Neural cell (in vitro differentiated cells): Measurements from ENCODE around the gene PBX1. TPM values are rescaled to one million over a fixed set of nuclear protein-coding genes. Genes with fewer than 3 reads are reported as not detected.

Source experiments
- H2AFZ ChIP-seq: fragments of 200-600, 300-800 bp; sonication (generic), shearing (Covaris generic); 2 replicates; pipeline ENCODE4 v1.6.0; 2014; ENCODE audit warnings: low read depth, mild to moderate bottlenecking, antibody characterized with exemption, low read length, moderate library complexity
- H3F3A ChIP-seq: fragments of 200-600 bp; shearing (Covaris generic); 2 replicates; pipeline ENCODE4 v1.6.1; 2016; ENCODE audit warnings: mild to moderate bottlenecking, moderate library complexity, mixed read lengths, antibody characterized with exemption, low read length; ENCODE audit not compliant: insufficient read depth, poor library complexity, severe bottlenecking
- H3K27ac ChIP-seq: fragments of 200-600, 300-800 bp; sonication (generic), shearing (Covaris generic); 2 replicates; pipeline ENCODE4 v1.5.1; 2014; ENCODE audit warnings: mild to moderate bottlenecking, low read length, moderate library complexity
- H3K27me3 ChIP-seq: fragments of 300-800, 200-600 bp; sonication (generic), shearing (Covaris generic); 2 replicates; pipeline ENCODE4 v1.6.0; 2014; ENCODE audit warnings: mild to moderate bottlenecking, low read depth, low read length, moderate library complexity; ENCODE audit not compliant: insufficient read depth
- H3K36me3 ChIP-seq: fragments of 300-800, 200-600 bp; sonication (generic), shearing (Covaris generic); 2 replicates; pipeline ENCODE4 v1.5.1; 2014; ENCODE audit warnings: mild to moderate bottlenecking, antibody characterized with exemption, low read length, moderate library complexity; ENCODE audit not compliant: insufficient read depth
- H3K4me2 ChIP-seq: fragments of 300-800, 200-600 bp; sonication (generic), shearing (Covaris generic); 2 replicates; pipeline ENCODE4 v1.6.0; 2014; ENCODE audit warnings: mild to moderate bottlenecking, low read length
- H3K4me3 ChIP-seq: fragments of 300-800, 200-600 bp; sonication (generic), shearing (Covaris generic); 2 replicates; pipeline ENCODE4 v1.5.1; 2014; ENCODE audit warnings: mild to moderate bottlenecking, low read length, moderate library complexity
- H3K79me2 ChIP-seq: fragments of 200-600 bp; shearing (Covaris generic); replicated peaks from 2 replicates; pipeline ENCODE4 v1.6.0; 2014; ENCODE audit warnings: mild to moderate bottlenecking, low read length, moderate library complexity; ENCODE audit not compliant: insufficient read depth
- H3K9ac ChIP-seq: fragments of 300-800, 200-600 bp; sonication (generic), shearing (Covaris generic); 2 replicates; pipeline ENCODE4 v1.6.1; 2016; ENCODE audit warnings: mild to moderate bottlenecking, low read length, mixed read lengths
- H3K9me2 ChIP-seq: fragments of 200-600 bp; shearing (Covaris generic); 2 replicates; pipeline ENCODE4 v1.6.1; 2016; ENCODE audit warnings: mild to moderate bottlenecking, low read length, mixed read lengths; ENCODE audit not compliant: insufficient read depth
- H3K9me3 ChIP-seq: fragments of 200-600, 300-800 bp; sonication (generic), shearing (Covaris generic); 2 replicates; pipeline ENCODE4 v1.6.1; 2016; ENCODE audit warnings: mild to moderate bottlenecking, mixed run types, low read length, moderate library complexity, mixed read lengths
- H4K20me1 ChIP-seq: fragments of 200-600 bp; shearing (Covaris generic); 2 replicates; pipeline ENCODE4 v1.6.1; 2016; ENCODE audit warnings: mild to moderate bottlenecking, mixed run types; ENCODE audit not compliant: insufficient read depth
- EP300 ChIP-seq: fragments of 450-650 bp; conservative IDR thresholded peaks from 2 replicates; pipeline ENCODE4 v1.6.1; 2014; ENCODE audit warnings: antibody characterized with exemption, mild to moderate bottlenecking, moderate library complexity; ENCODE audit not compliant: poor library complexity, severe bottlenecking
- EZH2 ChIP-seq: fragments of 200-600, 300-800 bp; shearing (Covaris generic), sonication (generic); IDR thresholded peaks from 2 replicates; pipeline ENCODE4 v1.6.1; 2014; ENCODE audit warnings: antibody characterized with exemption, low read length, borderline replicate concordance, mild to moderate bottlenecking; ENCODE audit not compliant: insufficient read depth, poor library complexity, severe bottlenecking
- MXI1 ChIP-seq: fragments of 450-650 bp; conservative IDR thresholded peaks from 2 replicates; pipeline ENCODE4 v1.6.1; 2014; ENCODE audit warnings: antibody characterized with exemption, mild to moderate bottlenecking; ENCODE audit not compliant: poor library complexity, severe bottlenecking
- POLR2AphosphoS5 ChIP-seq: IDR thresholded peaks from 2 replicates; pipeline ENCODE4 v1.6.1; 2012
- RAD21 ChIP-seq: fragments of 450-650 bp; conservative IDR thresholded peaks from 2 replicates; pipeline ENCODE4 v1.6.1; 2014; ENCODE audit warnings: antibody characterized with exemption, mild to moderate bottlenecking, moderate library complexity
- SMC3 ChIP-seq: fragments of 450-650 bp; conservative IDR thresholded peaks from 2 replicates; pipeline ENCODE4 v1.6.1; 2014; ENCODE audit warnings: antibody characterized with exemption, mild to moderate bottlenecking, moderate library complexity; ENCODE audit not compliant: poor library complexity
- TAF1 ChIP-seq: IDR thresholded peaks from 2 replicates; pipeline ENCODE4 v1.6.1; 2012; ENCODE audit warnings: low read depth
- polyA plus RNA-seq: library from polyadenylated mRNA; depleted of rRNA; stranded (reverse); fragments of >200 nt; gene quantifications from 2 replicates; pipeline ENCODE4 v1.2.3, GENCODE V29; 2014
- TF ChIP-seq, protein P1 (sequence below): fragments of 450-650 bp; IDR thresholded peaks from 2 replicates; pipeline ENCODE4 v1.5.1; 2014; ENCODE audit warnings: antibody characterized with exemption, mild to moderate bottlenecking, moderate library complexity; ENCODE audit not compliant: poor library complexity, severe bottlenecking
- TF ChIP-seq, protein P2 (sequence below): IDR thresholded peaks from 2 replicates; pipeline ENCODE4 v1.6.1; 2012; ENCODE audit warnings: borderline replicate concordance

The PBX1 gene
- polyA plus RNA-seq, 1 donor from 2014 or later, result 42.4 TPM

DNA sequence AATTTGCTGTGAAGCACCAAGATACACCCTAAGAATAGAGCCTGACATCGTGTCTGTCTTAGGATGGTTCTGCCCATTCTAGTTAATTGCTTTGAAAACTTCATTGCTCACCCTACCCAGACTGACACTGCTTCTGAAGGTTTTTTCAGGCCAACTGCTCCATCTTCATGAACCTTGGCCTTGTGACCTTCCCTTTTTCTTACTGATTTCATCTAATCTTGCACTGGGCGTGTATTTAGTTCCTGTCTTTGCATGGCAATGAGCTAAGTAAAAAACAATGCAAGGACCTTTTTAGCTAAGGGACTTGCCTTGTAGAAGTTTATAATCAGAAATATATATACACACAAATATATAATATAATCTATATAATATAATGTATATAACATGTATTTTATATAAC lies 108.0 kb downstream of the PBX1 start:
- Histone ChIP-seq H3K79me2 (peaks cover 87% of the 10 kb centered on the region), H4K20me1 (no peaks in the 10 kb centered on the region)
- TF ChIP-seq TAF1 (no peak), EP300 (no peak), EZH2 (no peak), RAD21 (no peak), MXI1 (no peak), SMC3 (no peak), POLR2AphosphoS5 (no peak)
- TF ChIP-seq, protein P1, sequence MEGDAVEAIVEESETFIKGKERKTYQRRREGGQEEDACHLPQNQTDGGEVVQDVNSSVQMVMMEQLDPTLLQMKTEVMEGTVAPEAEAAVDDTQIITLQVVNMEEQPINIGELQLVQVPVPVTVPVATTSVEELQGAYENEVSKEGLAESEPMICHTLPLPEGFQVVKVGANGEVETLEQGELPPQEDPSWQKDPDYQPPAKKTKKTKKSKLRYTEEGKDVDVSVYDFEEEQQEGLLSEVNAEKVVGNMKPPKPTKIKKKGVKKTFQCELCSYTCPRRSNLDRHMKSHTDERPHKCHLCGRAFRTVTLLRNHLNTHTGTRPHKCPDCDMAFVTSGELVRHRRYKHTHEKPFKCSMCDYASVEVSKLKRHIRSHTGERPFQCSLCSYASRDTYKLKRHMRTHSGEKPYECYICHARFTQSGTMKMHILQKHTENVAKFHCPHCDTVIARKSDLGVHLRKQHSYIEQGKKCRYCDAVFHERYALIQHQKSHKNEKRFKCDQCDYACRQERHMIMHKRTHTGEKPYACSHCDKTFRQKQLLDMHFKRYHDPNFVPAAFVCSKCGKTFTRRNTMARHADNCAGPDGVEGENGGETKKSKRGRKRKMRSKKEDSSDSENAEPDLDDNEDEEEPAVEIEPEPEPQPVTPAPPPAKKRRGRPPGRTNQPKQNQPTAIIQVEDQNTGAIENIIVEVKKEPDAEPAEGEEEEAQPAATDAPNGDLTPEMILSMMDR, result no peak
- TF ChIP-seq, protein P2, sequence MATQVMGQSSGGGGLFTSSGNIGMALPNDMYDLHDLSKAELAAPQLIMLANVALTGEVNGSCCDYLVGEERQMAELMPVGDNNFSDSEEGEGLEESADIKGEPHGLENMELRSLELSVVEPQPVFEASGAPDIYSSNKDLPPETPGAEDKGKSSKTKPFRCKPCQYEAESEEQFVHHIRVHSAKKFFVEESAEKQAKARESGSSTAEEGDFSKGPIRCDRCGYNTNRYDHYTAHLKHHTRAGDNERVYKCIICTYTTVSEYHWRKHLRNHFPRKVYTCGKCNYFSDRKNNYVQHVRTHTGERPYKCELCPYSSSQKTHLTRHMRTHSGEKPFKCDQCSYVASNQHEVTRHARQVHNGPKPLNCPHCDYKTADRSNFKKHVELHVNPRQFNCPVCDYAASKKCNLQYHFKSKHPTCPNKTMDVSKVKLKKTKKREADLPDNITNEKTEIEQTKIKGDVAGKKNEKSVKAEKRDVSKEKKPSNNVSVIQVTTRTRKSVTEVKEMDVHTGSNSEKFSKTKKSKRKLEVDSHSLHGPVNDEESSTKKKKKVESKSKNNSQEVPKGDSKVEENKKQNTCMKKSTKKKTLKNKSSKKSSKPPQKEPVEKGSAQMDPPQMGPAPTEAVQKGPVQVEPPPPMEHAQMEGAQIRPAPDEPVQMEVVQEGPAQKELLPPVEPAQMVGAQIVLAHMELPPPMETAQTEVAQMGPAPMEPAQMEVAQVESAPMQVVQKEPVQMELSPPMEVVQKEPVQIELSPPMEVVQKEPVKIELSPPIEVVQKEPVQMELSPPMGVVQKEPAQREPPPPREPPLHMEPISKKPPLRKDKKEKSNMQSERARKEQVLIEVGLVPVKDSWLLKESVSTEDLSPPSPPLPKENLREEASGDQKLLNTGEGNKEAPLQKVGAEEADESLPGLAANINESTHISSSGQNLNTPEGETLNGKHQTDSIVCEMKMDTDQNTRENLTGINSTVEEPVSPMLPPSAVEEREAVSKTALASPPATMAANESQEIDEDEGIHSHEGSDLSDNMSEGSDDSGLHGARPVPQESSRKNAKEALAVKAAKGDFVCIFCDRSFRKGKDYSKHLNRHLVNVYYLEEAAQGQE, result no peak

DNA sequence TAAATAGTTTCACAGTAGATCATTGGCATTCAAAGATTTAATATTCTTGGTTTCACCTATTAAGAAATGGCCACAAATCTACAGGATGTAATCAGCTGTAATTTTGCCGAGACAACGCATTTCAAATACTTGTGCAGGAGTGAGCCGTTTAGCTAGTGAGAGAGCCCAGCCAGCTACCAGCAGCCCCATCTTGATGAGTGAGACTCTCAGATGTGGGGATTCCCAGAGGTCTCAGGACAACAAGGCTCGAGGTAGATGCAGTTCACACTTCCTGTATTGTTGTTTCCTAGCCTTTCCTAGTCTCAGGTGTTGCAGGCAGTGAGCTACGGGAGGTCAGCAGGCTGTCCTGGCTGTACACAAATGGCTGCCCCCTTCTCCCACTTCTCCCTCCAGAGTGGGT lies 108.6 kb downstream of the PBX1 start:
- Histone ChIP-seq H3K27me3 (no peaks in the 10 kb centered on the region), H3F3A (no peaks in the 10 kb centered on the region), H3K79me2 (peaks cover 87% of the 10 kb centered on the region), H3K27ac (no peak overlapping the region), H3K36me3 (no peaks in the 10 kb centered on the region), H4K20me1 (no peaks in the 10 kb centered on the region), H3K4me2 (no peak overlapping the region), H3K9me2 (no peaks in the 10 kb centered on the region), H3K4me3 (no peak overlapping the region), H3K9me3 (no peaks in the 10 kb centered on the region), H2AFZ (no peak overlapping the region), H3K9ac (no peak overlapping the region)
- TF ChIP-seq, protein P2, result no peak
- no peak for TF ChIP-seq MXI1
- TF ChIP-seq EZH2, result no peak
- TF ChIP-seq TAF1, result no peak
- no peak for TF ChIP-seq RAD21
- TF ChIP-seq EP300, result no peak
- TF ChIP-seq POLR2AphosphoS5, result no peak
- TF ChIP-seq SMC3, result no peak
- TF ChIP-seq, protein P1, result no peak

More for the DNA sequence above, 108.0 kb downstream of the PBX1 start:
- Histone ChIP-seq H3K27me3 (no peaks in the 10 kb centered on the region), H3F3A (no peaks in the 10 kb centered on the region), H3K4me2 (no peak overlapping the region), H3K4me3 (no peak overlapping the region), H3K9me2 (no peaks in the 10 kb centered on the region), H3K36me3 (no peaks in the 10 kb centered on the region), H3K27ac (no peak overlapping the region), H3K9me3 (no peaks in the 10 kb centered on the region), H2AFZ (no peak overlapping the region), H3K9ac (no peak overlapping the region)
